Heart right ventricle (tissue), 16 donors: ENCODE measurements around the gene SMAD9. TPM values are rescaled to one million over a fixed set of nuclear protein-coding genes. Genes with fewer than 3 reads are reported as not detected.
A peak's percentile ranks its signal among the peaks of the same experiment; 100 is the strongest.

Experiments used
- ATAC-seq, 8 donors: fragments of 200-7000 bp; cut with Tn5 transposase; one replicate each; pipeline ENCODE4 v1.9.1; 2020; ENCODE audit warnings: mild to moderate bottlenecking in 8 of 8, moderate library complexity in 8 of 8, moderate number of reproducible peaks in 1 of 8
- DNase-seq, 2 donors: peaks; one replicate each; pipeline ENCODE4 v3.0.0-alpha.2; 2020
- H3K27ac ChIP-seq, 10 donors: fragments of 200-600 bp; sonication (generic) in 2 of 10; one replicate each; pipeline versions ENCODE4 v1.5.0 to v1.8.0; 2020 to 2022; ENCODE audit warnings: mild to moderate bottlenecking in 3 of 10
- H3K27me3 ChIP-seq, 7 donors: fragments of 200-600 bp; one replicate each; pipeline ENCODE4 v1.8.0; 2021 to 2022; ENCODE audit warnings: mild to moderate bottlenecking in 2 of 7
- H3K36me3 ChIP-seq, 9 donors: fragments of 200-600 bp; sonication (generic) in 1 of 9; one replicate each; pipeline versions ENCODE4 v1.5.0 to v1.8.0; 2020 to 2022; ENCODE audit warnings: mild to moderate bottlenecking in 2 of 9
- H3K4me1 ChIP-seq, 9 donors: fragments of 200-600 bp; sonication (generic) in 1 of 9; one replicate each; pipeline versions ENCODE4 v1.5.0 to v1.8.0; 2020 to 2022; ENCODE audit warnings: mild to moderate bottlenecking in 4 of 9
- H3K4me3 ChIP-seq, 10 donors: fragments of 200-600 bp; sonication (generic) in 2 of 10; one replicate each; pipeline versions ENCODE4 v1.5.0 to v1.8.0; 2020 to 2022; ENCODE audit warnings: mild to moderate bottlenecking in 7 of 10, moderate library complexity in 2 of 10
- H3K9me3 ChIP-seq, 11 donors: fragments of 200-600 bp in 10 of 11; sonication (generic) in 2 of 11; one replicate each; pipeline versions ENCODE4 v1.5.0 to v1.8.0; 2013 to 2022; ENCODE audit warnings: mild to moderate bottlenecking in 2 of 11, control low read depth in 1 of 11, moderate library complexity in 1 of 11
- CTCF ChIP-seq, 9 donors: fragments of 200-600 bp; sonication (generic) in 2 of 9; IDR thresholded peaks; one replicate each; pipeline versions ENCODE4 v1.5.0 to v1.8.0; 2021 to 2022; ENCODE audit warnings: antibody characterized with exemption in 9 of 9, mild to moderate bottlenecking in 5 of 9, moderate library complexity in 1 of 9
- WGBS, 2 donors: extraction: QIAGEN DNeasy Blood & Tissue Kit; methylation state at CpG; one replicate each; pipeline ENCODE4 v1.1.7; 2013; ENCODE audit warnings: inconsistent platforms in 1 of 2; 5-methylcytosine and 5-hydroxymethylcytosine counted together
- intact Hi-C, 10 donors: fragments of 100-400 bp; cut with DNase I; formaldehyde crosslinking; loops; one replicate each; pipeline versions ENCODE4 v1.11.1 to v1.14.2; 2022
- polyA plus RNA-seq, 2 donors: library from polyadenylated mRNA; stranded (reverse); fragments of 200-250 nt; gene quantifications; one replicate each; pipeline ENCODE4 v1.2.3, GENCODE V29; 2013
- total RNA-seq, 10 donors: library from RNA; stranded (reverse); fragmentation: NEBNext Ultra II Directional in 3 of 10; extraction: Animal tissue kit (Norgen Biotek cat#: 25700) in 3 of 10; gene quantifications; one replicate each; pipeline versions ENCODE4 v1.2.1 to v1.2.4, GENCODE V29; 2021 to 2023
- donor health status: Arrhythmogenic right ventricular cardiomyopathy.
- donor health status: ischemic (EF 13 %, LVEDD 7.1; RV severe dilation, severe dysfunction).
- donor health status: healthy with polysubstance abuse.
- donor health status: DM: no; HTN: yes; CAD: no.
- donor health status: DM: no; HTN: no; CAD: no.
- donor health status: ischemic (EF 25% LVEDD 6.9; RV normal size, moderate dysfunction).
- donor health status: ischemic (EF 25% LVEDD 5.7; RV mildly dilated, moderate dysfunction).
- donor health status: healthy.
- donor health status: DM: yes; HTN: yes; CAD: no.
- donor health status: Ischemic cardiomyopathy.
- donor health status: ischemic (EF 35%, LVEDD 5.7; RV mildly dilated, moderate dysfunction).
- donor health status: nonischemic (EF 11% LVEDD 7.7; RV severe dilation, severe dysfunction).
- donor health status: DM: yes; HTN: yes; CAD: no.
- donor health status: PGD.
- donor health status: ischemic (EF 29% LVEDD 5.4; RV normal size, mild dysfunction).
- donor health status: nonischemic (EF 23%, LVEDD 6.1; RV moderate dilation, normal function).

SMAD9 gene
- total and polyA plus RNA-seq, 12 donors, result 1.2 to 7.8 (median 3.4) TPM

DNA sequence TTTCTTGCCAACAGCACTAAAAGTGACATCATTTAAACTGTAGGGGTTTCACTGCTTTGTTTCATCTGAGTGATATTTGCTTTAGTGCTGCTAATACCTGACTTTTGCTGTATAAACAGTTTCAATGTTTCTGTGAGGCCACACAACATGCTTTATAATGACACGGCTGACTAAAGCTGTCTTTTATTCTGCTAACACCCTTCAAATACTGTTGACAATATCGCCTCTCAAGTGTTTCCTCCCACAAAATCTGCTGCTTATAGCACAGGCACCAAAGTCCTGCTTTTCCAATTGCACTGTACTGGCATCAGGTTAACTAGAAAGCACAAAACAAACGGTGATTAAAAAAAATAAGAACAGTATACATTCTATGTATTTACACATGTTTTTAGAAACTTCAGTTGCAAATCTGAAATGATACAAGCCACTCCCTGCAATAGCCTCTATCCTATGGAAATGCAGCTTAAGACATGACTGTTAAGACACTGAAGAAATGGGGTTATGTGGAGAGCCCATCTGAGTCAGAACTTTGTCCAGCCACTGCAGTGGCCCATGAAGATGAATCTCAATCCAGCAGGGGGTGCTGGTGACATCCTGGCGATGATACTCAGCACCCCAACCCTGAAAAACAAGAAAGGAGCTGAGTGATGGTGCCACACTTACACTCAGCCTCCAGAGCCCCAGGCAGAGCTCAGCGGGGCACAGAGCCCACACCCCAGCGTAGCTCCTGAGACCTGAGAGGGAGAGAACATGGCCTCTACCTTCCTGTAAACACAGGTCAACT lies 71.6 kb downstream of the SMAD9 start:
- TF ChIP-seq CTCF (IDR thresholded peaks at IDR 0.05), result peak in 6 of 9 donors; percentile 3 to 35 (median 27)
- H3K4me1 ChIP-seq, result peaks cover 0 to 18% (median 10%) of the 10 kb centered on the region in 9 donors
- ATAC-seq (peak in 4 of 8 donors; percentile 39 to 61 (median 49)), DNase-seq (no peak)
- H3K36me3 ChIP-seq, result peaks cover 0 to 34% (median 5%) of the 10 kb centered on the region in 9 donors
- H3K4me3 ChIP-seq, result no peak overlapping the region
- no peaks in the 10 kb centered on the region for H3K27me3 ChIP-seq
- H3K27ac ChIP-seq, result no peak overlapping the region
- no peaks in the 10 kb centered on the region for H3K9me3 ChIP-seq
- 63 to 64% methylated on average over 6 of the region's 6 CpGs for WGBS, 2 donors
- intact Hi-C loops, result no loop called here

DNA sequence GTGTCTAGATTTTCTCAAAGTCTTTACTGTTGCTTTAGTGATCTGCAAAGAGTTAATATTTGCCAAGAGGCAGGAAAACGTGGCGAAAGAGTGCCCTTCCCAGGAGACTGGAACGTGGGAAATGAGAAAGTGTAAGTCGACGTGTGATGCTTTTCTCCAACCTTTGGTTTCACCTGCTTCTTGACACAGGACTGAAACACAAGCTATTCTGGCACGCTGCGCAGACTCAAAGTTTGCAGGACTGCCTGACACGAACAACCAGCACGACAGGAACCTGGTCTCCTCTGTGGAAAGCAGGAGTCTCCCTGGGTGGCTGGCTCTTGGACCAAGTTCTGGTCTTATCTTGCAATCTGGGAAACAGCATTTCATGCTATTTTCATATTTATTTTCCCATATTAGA lies 72.4 kb downstream of the SMAD9 start:
- Histone ChIP-seq H3K36me3 (peaks cover 0 to 28% (median 0%) of the 10 kb centered on the region in 9 donors), H3K9me3 (no peaks in the 10 kb centered on the region), H3K4me3 (no peak overlapping the region), H3K27me3 (no peaks in the 10 kb centered on the region), H3K4me1 (peaks cover 0 to 18% (median 10%) of the 10 kb centered on the region in 9 donors), H3K27ac (no peak overlapping the region)
- intact Hi-C loops, result no loop called here
- ATAC-seq (peak in 1 of 8 donors; percentile 47), DNase-seq (no peak)
- WGBS, 2 donors, result 46 to 71% methylated on average over 9 of the region's 9 CpGs
- TF ChIP-seq CTCF (IDR thresholded peaks at IDR 0.05), result no peak

DNA sequence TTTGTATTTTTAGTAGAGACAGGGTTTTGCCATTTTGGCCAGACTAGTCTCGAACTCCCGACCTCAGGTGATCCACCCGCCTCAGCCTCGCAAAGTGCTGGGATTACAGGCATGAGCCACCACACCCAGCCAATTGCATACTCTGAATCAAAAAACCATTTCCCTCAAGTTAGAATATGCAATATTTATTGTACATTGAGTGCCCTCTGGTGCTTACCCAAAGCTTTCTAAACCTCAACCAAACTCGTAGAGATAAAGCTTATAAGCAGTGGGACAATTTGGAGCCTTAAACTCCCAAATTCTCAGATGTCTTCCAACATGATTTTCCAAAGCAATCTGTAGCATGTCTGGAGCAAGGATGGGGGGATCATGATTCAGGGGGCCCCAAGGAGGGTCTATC lies 78.6 kb downstream of the SMAD9 start:
- TF ChIP-seq CTCF (IDR thresholded peaks at IDR 0.05), result no peak
- no peak overlapping the region for H3K27ac ChIP-seq
- DNase-seq (no peak), ATAC-seq (no peak)
- 89 to 94% methylated on average over 5 of the region's 5 CpGs for WGBS, 2 donors
- H3K4me3 ChIP-seq, result no peak overlapping the region
- no peaks in the 10 kb centered on the region for H3K9me3 ChIP-seq
- intact Hi-C loops, result no loop called here
- H3K27me3 ChIP-seq, result no peaks in the 10 kb centered on the region
- H3K4me1 ChIP-seq, result peaks cover 0 to 24% (median 0%) of the 10 kb centered on the region in 9 donors
- H3K36me3 ChIP-seq, result peaks cover 0 to 11% (median 0%) of the 10 kb centered on the region in 9 donors

DNA sequence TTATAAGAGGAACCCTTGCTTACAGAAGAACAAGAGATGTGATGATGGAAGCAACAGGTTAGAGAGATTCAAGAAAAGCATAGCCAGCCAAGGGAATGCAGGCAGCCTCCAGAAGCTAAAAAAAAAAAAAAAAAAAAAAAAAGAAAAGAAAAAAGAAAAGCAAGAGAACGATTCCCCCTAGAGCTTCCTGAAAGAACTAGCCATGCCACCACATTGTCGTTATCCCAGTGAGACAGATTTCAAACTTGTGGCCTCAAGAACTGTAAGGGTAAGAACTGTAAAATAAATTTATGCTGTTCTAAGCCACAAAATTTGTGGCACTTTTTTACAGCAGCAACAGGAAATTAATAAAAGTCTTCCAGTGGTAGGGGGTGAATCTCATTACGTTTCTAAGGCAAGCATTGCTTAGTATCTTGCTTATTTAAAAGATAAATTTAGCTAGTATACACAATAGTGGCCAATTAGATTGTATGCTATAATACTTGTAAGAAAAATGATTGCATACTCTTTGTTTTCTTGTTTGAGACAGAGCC lies 79.3 kb downstream of the SMAD9 start:
- H3K9me3 ChIP-seq, result no peaks in the 10 kb centered on the region
- peaks cover 0 to 11% (median 0%) of the 10 kb centered on the region in 9 donors for H3K36me3 ChIP-seq
- WGBS, 2 donors, result 61 to 77% methylated on average over 3 of the region's 3 CpGs
- no peak for TF ChIP-seq CTCF (IDR thresholded peaks at IDR 0.05)
- DNase-seq (no peak), ATAC-seq (no peak)
- no peak overlapping the region for H3K27ac ChIP-seq
- H3K4me1 ChIP-seq, result peaks cover 0 to 24% (median 0%) of the 10 kb centered on the region in 9 donors
- no peak overlapping the region for H3K4me3 ChIP-seq
- intact Hi-C loops, result no loop called here
- no peaks in the 10 kb centered on the region for H3K27me3 ChIP-seq
